ENCODE measurements around the gene TMEM156. TPM values are rescaled to one million over a fixed set of nuclear protein-coding genes. Genes with fewer than 3 reads are reported as not detected.

TMEM156 gene
- total RNA-seq, 1 donor from 2014 or later, result 29.5 TPM

DNA sequence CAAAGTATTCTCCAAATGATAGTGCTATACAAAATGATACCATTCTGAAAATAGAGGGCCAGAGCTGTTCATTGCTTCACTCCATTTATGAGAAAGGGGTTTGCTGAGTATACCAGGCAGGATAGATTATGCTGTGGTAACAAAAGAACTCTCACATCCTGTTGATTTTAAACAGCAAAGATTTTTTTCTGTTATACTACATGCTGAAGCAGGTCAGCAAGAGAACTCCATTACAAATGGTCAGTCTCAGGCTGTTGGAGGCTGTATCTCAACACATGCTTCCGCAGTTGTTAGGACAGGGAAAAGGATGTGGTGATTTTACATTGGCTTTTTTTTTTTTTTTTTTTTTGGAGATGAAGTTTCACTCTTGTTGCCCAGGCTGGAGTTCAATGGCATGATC lies 16.1 kb upstream of the TMEM156 start:
- ATAC-seq (ENCODE audit: low read depth), result no peak
- POLR2A ChIA-PET, result interaction anchor here (0.7 to 8.3 kb wide), 3 partner anchors 19 to 1765 kb away, joined by 8 to 215 read pairs (median 73); partner anchors contain the start of gene TMEM156
- Mint-ChIP-seq H3K4me1 (peaks cover 71% of the 10 kb centered on the region), H3K9me3 (no peaks in the 10 kb centered on the region), H3K36me3 (ENCODE audit: low read depth) (peaks cover 29% of the 10 kb centered on the region), H3K4me3 (no peak overlapping the region), H3K27me3 (no peaks in the 10 kb centered on the region), H3K27ac (peak overlapping the region; percentile 19)
- intact Hi-C loops (cut with micrococcal nuclease), result loop anchor here (5.0 to 10.0 kb wide), 2 partner anchors 39 to 586 kb away; partner anchors contain the start of gene SMIM14
- TF ChIP-seq CTCF (IDR thresholded peaks at IDR 0.05), result no peak
- CTCF ChIA-PET, result interaction anchor here (0.7 to 2.2 kb wide), 2 partner anchors 14 to 54 kb away, joined by 4 read pairs; partner anchors contain the start of gene KLHL5
- no peak for DNase-seq

DNA sequence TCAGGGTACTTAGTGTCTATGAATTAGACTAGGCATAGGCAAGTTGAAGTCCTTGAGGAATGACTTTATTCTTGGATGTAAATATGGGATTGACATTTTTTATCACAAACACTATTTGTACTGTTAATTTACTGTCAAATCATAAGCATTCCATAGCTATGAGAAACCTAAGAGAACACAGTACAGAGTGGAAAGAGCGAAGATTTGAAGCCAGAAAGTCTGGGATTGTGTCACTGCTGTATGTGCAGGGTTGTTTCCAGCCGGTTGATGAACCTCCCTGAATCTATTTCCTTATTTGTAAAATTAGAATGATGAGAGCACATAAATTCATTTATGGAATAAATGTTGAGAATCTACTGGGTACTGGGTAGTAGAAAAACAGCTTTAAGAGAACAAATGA lies 15.5 kb upstream of the TMEM156 start:
- Mint-ChIP-seq H3K9me3 (no peaks in the 10 kb centered on the region), H3K4me1 (peaks cover 72% of the 10 kb centered on the region), H3K27ac (peak overlapping the region; percentile 19), H3K36me3 (ENCODE audit: low read depth) (peaks cover 29% of the 10 kb centered on the region), H3K27me3 (no peaks in the 10 kb centered on the region), H3K4me3 (no peak overlapping the region)
- intact Hi-C loops (cut with micrococcal nuclease), result loop anchor here (5.0 to 10.0 kb wide), 2 partner anchors 40 to 587 kb away; partner anchors contain the start of gene SMIM14
- no peak for DNase-seq
- no peak for ATAC-seq (ENCODE audit: low read depth)
- CTCF ChIA-PET, result interaction anchor here (0.8 to 4.6 kb wide), 4 partner anchors 54 to 242 kb away, joined by 4 to 24 read pairs (median 4); no protein-coding TSS in a partner anchor
- TF ChIP-seq CTCF (IDR thresholded peaks at IDR 0.05), result no peak
- POLR2A ChIA-PET, result interaction anchor here (0.5 to 8.3 kb wide), 5 partner anchors 18 to 266 kb away, joined by 3 to 215 read pairs (median 5); partner anchors contain the start of gene TMEM156

GRCh38 chr4:39046249-39046648 lies 14.0 kb upstream of the TMEM156 start:
- no peak for DNase-seq
- CTCF ChIA-PET, result interaction anchor here (1.5 to 4.6 kb wide), 4 partner anchors 52 to 287 kb away, joined by 4 to 24 read pairs (median 6); no protein-coding TSS in a partner anchor
- Mint-ChIP-seq H3K27me3 (no peaks in the 10 kb centered on the region), H3K9me3 (no peaks in the 10 kb centered on the region), H3K27ac (peak overlapping the region; percentile 89), H3K4me3 (peak overlapping the region; percentile 94), H3K36me3 (ENCODE audit: low read depth) (peaks cover 26% of the 10 kb centered on the region), H3K4me1 (peaks cover 71% of the 10 kb centered on the region)
- intact Hi-C loops (cut with micrococcal nuclease), result loop anchor here (5.0 to 10.0 kb wide), 2 partner anchors 41 to 589 kb away; partner anchors contain the start of gene SMIM14
- ATAC-seq (ENCODE audit: low read depth), result no peak
- POLR2A ChIA-PET, result interaction anchor here (0.6 to 8.3 kb wide), 7 partner anchors 17 to 285 kb away, joined by 4 to 215 read pairs (median 7); partner anchors contain the start of gene TMEM156
- TF ChIP-seq CTCF (IDR thresholded peaks at IDR 0.05), result no peak

DNA sequence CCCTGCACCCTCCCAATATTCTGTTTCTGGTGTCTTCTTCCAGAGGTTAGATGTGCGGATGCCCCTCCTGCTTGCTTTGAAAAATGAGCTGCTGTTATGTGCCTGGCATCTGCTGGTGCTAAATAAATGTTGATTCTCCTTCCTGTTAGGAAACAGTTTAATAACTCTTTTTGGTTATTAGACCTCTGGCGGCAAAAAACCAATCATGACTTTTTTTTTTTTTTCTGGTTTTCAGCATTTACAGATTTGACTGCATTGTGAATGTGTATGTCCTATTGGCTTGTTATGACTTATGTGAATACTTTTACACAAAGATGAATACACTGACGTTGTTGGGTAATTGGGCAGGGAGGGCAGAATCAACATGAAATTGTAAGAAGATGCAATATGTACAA lies 13.6 kb upstream of the TMEM156 start:
- no peak for DNase-seq
- POLR2A ChIA-PET, result interaction anchor here (0.6 to 8.3 kb wide), 9 partner anchors 16 to 285 kb away, joined by 4 to 215 read pairs (median 12); partner anchors contain the start of genes TLR10 and TMEM156
- CTCF ChIA-PET, result interaction anchor here (0.6 to 4.6 kb wide), 7 partner anchors 23 to 287 kb away, joined by 3 to 24 read pairs (median 4); no protein-coding TSS in a partner anchor
- intact Hi-C loops (cut with micrococcal nuclease), result loop anchor here (1.0 to 10.0 kb wide), 6 partner anchors 37 to 589 kb away; partner anchors contain the start of gene SMIM14
- Mint-ChIP-seq H3K27ac (peak overlapping the region; percentile 89), H3K36me3 (ENCODE audit: low read depth) (peaks cover 22% of the 10 kb centered on the region), H3K27me3 (no peaks in the 10 kb centered on the region), H3K4me3 (peak overlapping the region; percentile 94), H3K4me1 (peaks cover 67% of the 10 kb centered on the region), H3K9me3 (no peaks in the 10 kb centered on the region)
- TF ChIP-seq CTCF (IDR thresholded peaks at IDR 0.05), result no peak
- ATAC-seq (ENCODE audit: low read depth), result no peak
